ENCODE measurements around the gene CATSPER4. TPM values are rescaled to one million over a fixed set of nuclear protein-coding genes. Genes with fewer than 3 reads are reported as not detected.
A peak's percentile ranks its signal among the peaks of the same experiment; 100 is the strongest.

CATSPER4 gene
- total and polyA plus RNA-seq, 11 donors = not detected

- TF ChIP-seq POLR2A (IDR thresholded peaks at IDR 0.05) (no peak), CTCF (IDR thresholded peaks at IDR 0.05) (no peak)
- H3K36me3 ChIP-seq = peaks cover 0 to 2% (median 0%) of the 10 kb centered on the region in 9 donors
- 73 to 81% (median 76%) methylated on average over 6 to 9 of the region's 9 CpGs for WGBS, 4 donors
- DNase-seq (no peak), ATAC-seq (no peak)
- intact Hi-C loops (cut with DNase I) = loop anchor here in 4 of 10 donors (2.0 to 5.0 kb wide), 3 partner anchors 57 to 152 kb away; partner anchors contain the start of gene CD52 (in 1 of the 4)
- H3K27ac ChIP-seq = peak overlapping the region in 9 of 12 donors; percentile 69 to 89 (median 82)
- no peaks in the 10 kb centered on the region for H3K9me3 ChIP-seq
- no peaks in the 10 kb centered on the region for H3K27me3 ChIP-seq
- H3K4me1 ChIP-seq = peaks cover 5 to 26% (median 16%) of the 10 kb centered on the region in 12 donors
- H3K4me3 ChIP-seq = peak overlapping the region; percentile 66 to 94 (median 86)
Observed at GRCh38 chr1:26170472-26170821, 20.0 kb upstream of the CATSPER4 start.

- no peaks in the 10 kb centered on the region for H3K9me3 ChIP-seq
- no peak for TF ChIP-seq POLR2A (IDR thresholded peaks at IDR 0.05)
- TF ChIP-seq CTCF (IDR thresholded peaks at IDR 0.05) = no peak
- intact Hi-C loops (cut with DNase I) = loop anchor here in 4 of 10 donors (2.0 to 5.0 kb wide), 3 partner anchors 56 to 151 kb away; partner anchors contain the start of gene CD52 (in 1 of the 4)
- no peak for DNase-seq
- no peak for ATAC-seq
- peaks cover 0 to 2% (median 0%) of the 10 kb centered on the region in 9 donors for H3K36me3 ChIP-seq
- no peaks in the 10 kb centered on the region for H3K27me3 ChIP-seq
- H3K4me1 ChIP-seq = peaks cover 5 to 26% (median 16%) of the 10 kb centered on the region in 12 donors
- 90 to 93% (median 91%) methylated on average over 31 to 34 of the region's 34 CpGs for WGBS, 4 donors
- peak within 1 kb of the TSS in 7 of 12 donors; percentile 73 to 94 (median 90) for H3K4me3 ChIP-seq
- H3K27ac ChIP-seq = no peak within 1 kb of the TSS
Observed at GRCh38 chr1:26171084-26172072, 19.0 kb upstream of the CATSPER4 start, which contains the start of gene ZNF593OS. TSS of gene ZNF593OS (minus strand) at chr1:26171832. CDS start at chr1:26171661, 171 bp downstream.

- TF ChIP-seq CTCF (IDR thresholded peaks at IDR 0.05) (no peak), POLR2A (IDR thresholded peaks at IDR 0.05) (no peak)
- 91 to 96% (median 95%) methylated on average over 8 of the region's 8 CpGs for WGBS, 4 donors
- no peaks in the 10 kb centered on the region for H3K9me3 ChIP-seq
- no peak overlapping the region for H3K4me3 ChIP-seq
- peaks cover 0 to 2% (median 0%) of the 10 kb centered on the region in 9 donors for H3K36me3 ChIP-seq
- peaks cover 3 to 12% (median 7%) of the 10 kb centered on the region in 12 donors for H3K4me1 ChIP-seq
- no peaks in the 10 kb centered on the region for H3K27me3 ChIP-seq
- DNase-seq (no peak), ATAC-seq (no peak)
- no peak overlapping the region for H3K27ac ChIP-seq
- intact Hi-C loops (cut with DNase I) = loop anchor here in 1 of 10 donors (5.0 kb wide), 1 partner anchor 147 kb away; no protein-coding TSS in a partner anchor
Observed at GRCh38 chr1:26175346-26175745, 15.1 kb upstream of the CATSPER4 start.

- TF ChIP-seq CTCF (IDR thresholded peaks at IDR 0.05) = no peak
- TF ChIP-seq POLR2A (IDR thresholded peaks at IDR 0.05) = no peak
- Histone ChIP-seq H3K9me3 (no peaks in the 10 kb centered on the region), H3K27ac (no peak within 1 kb of the TSS), H3K27me3 (no peaks in the 10 kb centered on the region), H3K4me3 (no peak within 1 kb of the TSS), H3K4me1 (peaks cover 0 to 3% (median 0%) of the 10 kb centered on the region in 12 donors), H3K36me3 (no peaks in the 10 kb centered on the region)
- intact Hi-C loops (cut with DNase I) = loop anchor here in 1 of 10 donors (5.0 kb wide), 1 partner anchor 145 kb away; no protein-coding TSS in a partner anchor
- WGBS, 4 donors = 43 to 63% (median 56%) methylated on average over 10 to 21 of the region's 21 CpGs
- DNase-seq = no peak
- ATAC-seq = peak in 1 of 4 donors; percentile 38
Observed at GRCh38 chr1:26177182-26177684, 13.2 kb upstream of the CATSPER4 start, which contains the start of gene CNKSR1. TSS of gene CNKSR1 (plus strand) at chr1:26177491. CDS start at chr1:26177548, 57 bp downstream.

Measured in heart left ventricle (tissue), 16 donors.